Upper lobe of right lung (tissue), 1 donor: ENCODE data around the gene TRIM8. TPM values are rescaled to one million over a fixed set of nuclear protein-coding genes. Genes with fewer than 3 reads are reported as not detected.

Experiments
- total RNA-seq: library from RNA; stranded (reverse); fragmentation: NEBNext Ultra II Directional; extraction: Animal tissue kit (Norgen Biotek cat#: 25700); gene quantifications from one replicate; pipeline ENCODE4 v1.2.1, GENCODE V29; 2021
- donor health status: DM: no; HTN: yes; CAD: no; lungs with severe emphysema.

Gene TRIM8
- total RNA-seq, 1 donor from 2014 or later = 146 TPM

Other genes starting within 250 kb of the TRIM8 start
- 36.8 TPM for gene NFKB2, start 248.8 kb upstream of the TRIM8 start, total RNA-seq
- gene PSD, start 225.7 kb upstream of the TRIM8 start, total RNA-seq = 3.5 TPM
- 16.0 TPM for gene FBXL15, start 223.6 kb upstream of the TRIM8 start, total RNA-seq
- gene CUEDC2, start 211.9 kb upstream of the TRIM8 start, total RNA-seq = 44.8 TPM
- 3.1 TPM for gene C10orf95, start 192.9 kb upstream of the TRIM8 start, total RNA-seq
- gene ACTR1A, start 141.8 kb upstream of the TRIM8 start, total RNA-seq = 92.5 TPM
- 13.5 TPM for gene SUFU, start 140.5 kb upstream of the TRIM8 start, total RNA-seq
- 7.5 TPM for gene ARL3, start 69.9 kb downstream of the TRIM8 start, total RNA-seq
- gene SFXN2, start 70.2 kb downstream of the TRIM8 start, total RNA-seq = 12.0 TPM
- gene WBP1L, start 99.5 kb downstream of the TRIM8 start, total RNA-seq = 49.0 TPM
- gene CYP17A1, start 192.9 kb downstream of the TRIM8 start, total RNA-seq = 1.9 TPM
- 22.1 TPM for gene BORCS7, start 209.8 kb downstream of the TRIM8 start, total RNA-seq
- 2.5 TPM for gene AS3MT, start 225.0 kb downstream of the TRIM8 start, total RNA-seq